ENCODE data around the gene LAMB4.

- TF ChIP-seq FOXK2 (IDR thresholded peaks at IDR 0.05) (no peak), NFRKB (IDR thresholded peaks at IDR 0.05) (no peak), PKNOX1 (IDR thresholded peaks at IDR 0.05) (no peak), SUZ12 (IDR thresholded peaks at IDR 0.05) (no peak), SP1 (IDR thresholded peaks at IDR 0.05) (no peak), ELF4 (IDR thresholded peaks at IDR 0.05) (no peak), L3MBTL2 (conservative IDR thresholded peaks at IDR 0.05) (no peak), CTBP1 (IDR thresholded peaks at IDR 0.05; ENCODE audit: borderline replicate concordance) (no peak)
Measured at GRCh38 chr7:108124820-108125219, 5.3 kb downstream of the LAMB4 start.
